ENCODE results near the gene TMEM150C. TPM values are rescaled to one million over a fixed set of nuclear protein-coding genes. Genes with fewer than 3 reads are reported as not detected.
A peak's percentile ranks its signal among the peaks of the same experiment; 100 is the strongest.

Gene TMEM150C
- total RNA-seq, 1 experiment from 2014 or later = 7.0 TPM

DNA sequence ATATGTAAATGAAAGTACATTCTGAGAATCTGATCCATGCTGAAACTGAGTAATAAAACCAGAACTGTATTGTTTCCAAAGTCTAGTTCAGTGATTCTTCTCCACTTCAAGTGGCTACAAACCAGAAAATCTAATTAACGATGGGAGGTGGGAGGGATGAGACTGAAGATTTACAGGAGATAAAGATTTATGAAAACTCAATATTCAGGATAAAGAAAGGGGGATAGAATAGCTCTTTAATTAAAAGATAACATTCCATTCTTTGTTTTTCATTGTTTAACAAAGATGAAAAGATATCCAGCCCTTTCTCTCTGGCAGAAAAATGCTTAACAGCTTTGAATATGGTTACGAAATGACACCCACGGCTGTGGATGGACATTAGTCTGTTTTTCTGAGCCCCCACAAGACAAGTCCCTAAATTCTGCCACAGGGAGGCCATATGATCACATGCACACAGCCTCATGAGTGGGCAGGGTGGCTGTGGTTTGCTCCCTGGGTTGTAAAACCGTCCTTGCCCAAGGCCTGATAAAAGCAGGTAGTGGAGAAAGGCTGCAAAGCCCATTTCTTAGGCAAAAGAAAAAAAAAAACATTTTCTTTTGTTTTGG lies 36.4 kb downstream of the TMEM150C start:
- in situ Hi-C loops (cut with HindIII; ENCODE audit: low pct_unique_long_range_greater_than_20kb, low sequenced_read_pairs) = no loop called here
- DNase-seq (ENCODE audit: low read depth, low spot score) = no peak

DNA sequence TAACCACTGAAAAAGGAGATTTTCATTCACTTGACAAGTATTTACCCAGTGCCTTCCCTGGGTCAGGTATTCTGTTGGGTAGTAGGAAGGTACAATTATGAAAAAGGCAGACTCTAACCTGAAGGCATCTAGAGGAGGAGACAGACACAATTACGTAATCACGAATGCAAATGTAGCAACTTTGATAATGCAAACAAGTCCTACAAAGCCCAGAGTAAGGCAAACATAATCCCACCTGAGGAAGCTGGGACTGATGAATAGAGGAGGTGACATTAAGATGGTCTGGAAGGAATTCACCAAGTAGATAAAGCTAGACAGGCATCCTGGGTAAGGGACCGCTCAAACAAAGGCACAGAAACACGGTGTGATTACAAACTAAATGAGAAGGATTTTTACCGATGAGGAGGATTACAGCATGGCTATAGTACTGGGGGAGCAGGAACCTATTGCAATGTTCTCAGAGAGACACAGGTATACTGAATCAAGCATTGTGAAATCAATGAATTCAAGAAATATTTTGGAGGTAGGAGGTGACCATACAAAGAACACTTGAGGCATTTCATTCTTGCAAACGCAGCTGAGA lies 37.1 kb downstream of the TMEM150C start:
- in situ Hi-C loops (cut with HindIII; ENCODE audit: low pct_unique_long_range_greater_than_20kb, low sequenced_read_pairs) = no loop called here
- no peak for DNase-seq (ENCODE audit: low read depth, low spot score)

- DNase-seq (ENCODE audit: low read depth, low spot score) = no peak
- in situ Hi-C loops (cut with HindIII; ENCODE audit: low pct_unique_long_range_greater_than_20kb, low sequenced_read_pairs) = no loop called here
Observed at GRCh38 chr4:82523179-82523578, 38.6 kb downstream of the TMEM150C start.

DNA sequence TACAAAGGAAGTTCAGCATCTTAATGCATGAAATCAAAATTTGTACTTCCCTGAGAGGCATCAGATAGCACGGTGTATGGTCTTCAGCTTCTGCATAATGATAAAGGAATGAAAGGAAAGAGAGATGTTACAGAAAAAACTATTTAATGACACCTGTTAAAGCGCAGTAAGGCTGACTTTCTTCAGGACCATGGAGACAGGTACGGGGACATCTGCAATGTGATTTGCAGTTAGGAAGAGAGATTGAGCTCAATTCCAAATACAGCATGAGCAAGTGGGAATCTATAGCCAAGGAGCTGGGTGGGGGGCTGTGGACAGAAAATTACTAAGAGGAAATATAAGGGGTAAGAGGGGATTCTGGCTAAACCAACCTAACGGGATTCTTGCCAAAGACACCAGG lies 39.3 kb downstream of the TMEM150C start:
- no peak for DNase-seq (ENCODE audit: low read depth, low spot score)
- in situ Hi-C loops (cut with HindIII; ENCODE audit: low pct_unique_long_range_greater_than_20kb, low sequenced_read_pairs) = no loop called here

DNA sequence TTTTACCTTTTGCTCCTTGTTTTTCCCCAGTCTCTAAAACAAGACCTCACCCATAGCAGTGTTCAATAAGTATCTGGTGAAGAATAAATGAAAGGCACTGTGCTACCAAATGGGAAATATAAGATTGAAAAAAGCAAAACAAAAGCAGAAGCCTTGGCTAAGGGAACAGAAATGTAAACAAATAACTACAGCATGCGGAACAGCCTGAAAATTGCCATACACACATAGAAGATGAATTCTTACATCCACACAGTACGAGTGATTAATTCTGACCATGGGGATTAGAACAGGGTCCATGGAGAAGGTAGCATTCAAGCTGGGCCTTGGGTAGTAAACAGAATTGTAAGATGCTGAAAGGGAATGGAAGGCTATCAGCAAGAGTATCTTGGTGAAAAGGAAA lies 40.5 kb downstream of the TMEM150C start:
- no peak for DNase-seq (ENCODE audit: low read depth, low spot score)
- in situ Hi-C loops (cut with HindIII; ENCODE audit: low pct_unique_long_range_greater_than_20kb, low sequenced_read_pairs) = no loop called here

GRCh38 chr4:82519776-82520175 lies 42.0 kb downstream of the TMEM150C start:
- in situ Hi-C loops (cut with HindIII; ENCODE audit: low pct_unique_long_range_greater_than_20kb, low sequenced_read_pairs) = no loop called here
- DNase-seq (ENCODE audit: low read depth, low spot score) = no peak

GRCh38 chr4:82519072-82519471 lies 42.7 kb downstream of the TMEM150C start:
- in situ Hi-C loops (cut with HindIII; ENCODE audit: low pct_unique_long_range_greater_than_20kb, low sequenced_read_pairs) = no loop called here
- no peak for DNase-seq (ENCODE audit: low read depth, low spot score)

DNA sequence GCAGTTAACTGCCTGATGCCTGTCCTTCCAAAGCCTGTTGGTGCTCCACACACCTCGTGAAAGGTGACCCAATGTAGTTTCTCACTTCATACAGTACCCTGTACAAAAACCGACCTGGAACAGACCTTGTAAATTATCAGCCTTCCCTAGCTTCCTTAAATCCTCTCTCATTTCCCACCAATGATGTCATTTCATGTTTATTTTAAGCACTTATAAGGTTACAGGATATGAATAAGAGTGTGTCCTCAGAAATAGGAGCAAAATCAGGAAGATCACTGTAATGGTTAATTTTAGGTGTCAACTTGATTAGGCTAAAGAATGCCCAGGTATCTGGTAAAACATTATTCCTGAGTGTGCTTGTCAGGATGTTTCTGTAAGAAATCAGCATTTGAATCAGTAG lies 44.7 kb downstream of the TMEM150C start:
- in situ Hi-C loops (cut with HindIII; ENCODE audit: low pct_unique_long_range_greater_than_20kb, low sequenced_read_pairs) = no loop called here
- no peak for DNase-seq (ENCODE audit: low read depth, low spot score)

- peak; percentile 88 for DNase-seq (ENCODE audit: low read depth, low spot score)
- in situ Hi-C loops (cut with HindIII; ENCODE audit: low pct_unique_long_range_greater_than_20kb, low sequenced_read_pairs) = no loop called here
Observed at GRCh38 chr4:82515705-82516104, 46.1 kb downstream of the TMEM150C start.

- in situ Hi-C loops (cut with HindIII; ENCODE audit: low pct_unique_long_range_greater_than_20kb, low sequenced_read_pairs) = no loop called here
- DNase-seq (ENCODE audit: low read depth, low spot score) = no peak
Observed at GRCh38 chr4:82513382-82513781, 48.4 kb downstream of the TMEM150C start.

DNA sequence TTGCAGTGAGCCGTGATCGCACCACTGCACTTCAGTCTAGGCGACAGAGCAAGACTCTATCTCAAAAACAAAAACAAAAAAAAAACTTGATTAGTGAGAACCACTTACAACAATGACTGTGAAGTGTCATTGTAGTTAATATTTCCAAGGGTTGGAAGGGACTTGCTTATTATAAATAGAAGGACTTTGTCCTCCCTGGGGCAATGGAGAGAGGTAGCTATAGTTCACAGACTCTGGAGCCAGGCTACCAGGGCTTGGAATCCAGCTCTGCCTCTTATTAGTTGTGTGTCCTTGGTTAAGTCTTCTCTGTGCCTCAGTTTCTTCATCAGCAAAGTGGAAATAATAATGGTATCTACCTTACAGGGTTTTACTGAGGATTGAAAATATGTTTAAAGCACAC lies 51.6 kb downstream of the TMEM150C start:
- no peak for DNase-seq (ENCODE audit: low read depth, low spot score)
- in situ Hi-C loops (cut with HindIII; ENCODE audit: low pct_unique_long_range_greater_than_20kb, low sequenced_read_pairs) = no loop called here

DNA sequence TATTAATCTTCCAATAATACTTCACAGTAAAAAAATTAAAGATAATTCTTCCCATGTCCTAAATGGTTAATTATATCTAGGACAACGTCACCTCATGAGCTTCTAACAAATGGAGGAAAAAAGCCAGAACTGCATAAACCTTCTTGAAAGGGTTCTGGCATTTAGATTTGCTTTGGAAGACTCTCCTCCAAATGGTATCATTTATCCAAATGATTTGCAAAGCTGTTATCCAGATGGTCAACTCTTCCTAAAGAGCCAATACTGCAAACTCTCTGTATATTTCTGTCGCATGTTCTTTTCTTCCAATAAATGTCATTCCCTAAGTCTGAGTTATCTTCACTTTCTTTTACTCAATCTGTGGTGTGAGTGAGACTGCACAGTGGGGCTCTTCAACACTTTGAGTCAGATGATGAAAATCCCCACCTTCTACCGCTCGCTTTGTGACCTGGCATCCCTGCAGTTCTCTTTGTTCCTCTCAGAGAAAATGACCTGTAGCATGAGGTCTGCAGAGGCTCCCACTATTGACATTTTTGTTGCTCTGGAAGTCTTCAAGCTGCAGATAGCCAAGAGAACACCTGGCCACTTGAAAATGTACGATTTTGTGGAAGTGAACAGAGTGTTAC lies 52.9 kb downstream of the TMEM150C start:
- DNase-seq (ENCODE audit: low read depth, low spot score) = no peak

DNA sequence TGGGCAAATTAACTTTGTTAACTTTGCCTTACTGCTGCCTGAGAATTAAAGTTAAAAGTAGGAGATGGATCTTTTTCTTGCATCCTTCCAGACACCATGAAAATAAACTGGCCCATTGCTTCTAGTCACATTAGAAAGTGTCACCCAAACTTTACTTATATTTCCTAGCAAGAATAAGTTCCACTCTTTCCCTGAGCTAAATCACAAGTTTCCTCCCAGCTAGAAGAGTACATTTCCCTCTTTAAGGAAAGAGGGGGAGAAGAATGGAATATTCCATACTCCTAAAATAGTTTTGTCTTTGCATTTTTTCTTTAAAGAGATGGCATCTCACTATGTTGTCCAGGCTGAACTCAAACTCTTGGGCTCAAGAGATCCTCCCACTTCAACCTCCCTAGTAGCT lies 53.8 kb downstream of the TMEM150C start:
- in situ Hi-C loops (cut with HindIII; ENCODE audit: low pct_unique_long_range_greater_than_20kb, low sequenced_read_pairs) = no loop called here
- no peak for DNase-seq (ENCODE audit: low read depth, low spot score)

More for the DNA sequence above, 52.9 kb downstream of the TMEM150C start:
- in situ Hi-C loops (cut with HindIII; ENCODE audit: low pct_unique_long_range_greater_than_20kb, low sequenced_read_pairs) = no loop called here

DNA sequence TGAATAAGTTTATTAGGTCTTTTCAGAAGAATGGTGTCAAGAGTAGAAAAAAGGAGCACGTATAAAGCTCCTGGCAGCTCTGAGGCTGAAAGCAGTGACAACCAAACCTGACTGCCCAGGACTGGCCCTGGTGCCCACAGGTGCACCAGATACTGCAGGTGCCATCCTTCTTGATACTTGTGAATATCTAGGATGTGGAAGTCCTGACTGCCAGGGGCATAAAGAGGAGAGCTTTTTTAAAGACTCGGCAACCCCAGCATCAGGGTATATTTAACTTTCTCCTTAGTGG lies 60.7 kb downstream of the TMEM150C start:
- in situ Hi-C loops (cut with HindIII; ENCODE audit: low pct_unique_long_range_greater_than_20kb, low sequenced_read_pairs) = no loop called here
- DNase-seq (ENCODE audit: low read depth, low spot score) = no peak

DNA sequence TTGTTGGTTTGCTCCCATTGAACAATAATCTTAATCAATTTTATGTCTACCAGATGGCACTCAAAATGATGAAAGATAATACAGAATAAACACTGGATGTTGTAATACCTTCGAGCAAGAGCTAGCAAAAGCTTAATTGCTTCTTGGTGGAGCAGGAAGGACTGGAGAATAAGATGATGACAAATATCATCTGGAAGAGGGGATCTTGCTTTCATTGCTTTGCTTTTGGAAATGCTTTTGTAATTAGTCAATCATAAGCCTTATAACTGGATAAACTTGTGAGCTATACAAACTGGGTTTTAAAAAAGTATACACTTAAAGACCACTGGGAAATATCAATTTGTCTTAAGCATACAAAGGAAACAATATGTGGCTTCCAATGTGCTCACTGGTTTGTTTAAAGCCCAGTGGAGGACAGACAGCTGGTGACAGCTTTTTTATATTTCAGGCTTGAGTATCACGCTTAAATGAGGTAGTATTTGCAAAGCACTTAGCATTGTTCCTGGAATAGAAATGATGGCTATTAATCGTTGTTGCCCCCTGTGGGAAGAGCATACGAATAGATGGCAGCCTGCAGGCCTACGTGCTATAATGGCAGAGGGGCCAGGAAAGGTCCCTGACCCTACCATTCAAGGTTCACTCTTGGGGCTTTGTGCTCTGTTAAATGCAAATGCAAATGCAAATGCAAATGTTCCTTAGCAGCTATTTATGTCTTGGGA lies 61.2 kb downstream of the TMEM150C start:
- no peak for DNase-seq (ENCODE audit: low read depth, low spot score)
- in situ Hi-C loops (cut with HindIII; ENCODE audit: low pct_unique_long_range_greater_than_20kb, low sequenced_read_pairs) = no loop called here

- no peak for DNase-seq (ENCODE audit: low read depth, low spot score)
- in situ Hi-C loops (cut with HindIII; ENCODE audit: low pct_unique_long_range_greater_than_20kb, low sequenced_read_pairs) = no loop called here
Observed at GRCh38 chr4:82499738-82500434, 61.9 kb downstream of the TMEM150C start.

DNA sequence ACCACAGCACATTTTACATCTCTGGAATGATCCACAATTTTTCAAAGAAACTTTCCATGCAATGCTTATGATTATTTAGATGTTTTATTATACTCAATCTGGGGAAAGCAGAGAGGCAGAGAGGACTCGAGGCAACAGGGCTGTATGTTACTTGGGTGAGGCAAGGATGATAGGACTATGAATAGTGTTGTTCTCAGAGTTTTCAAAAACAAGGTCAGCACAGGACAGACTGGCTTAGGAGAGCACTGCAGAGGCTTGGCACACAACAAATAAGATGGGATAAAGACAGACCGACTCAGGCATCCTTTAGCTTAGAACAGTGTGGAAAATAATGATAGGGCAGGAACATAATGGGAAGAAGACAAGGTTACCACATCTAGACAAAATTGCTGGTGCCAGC lies 65.4 kb downstream of the TMEM150C start:
- in situ Hi-C loops (cut with HindIII; ENCODE audit: low pct_unique_long_range_greater_than_20kb, low sequenced_read_pairs) = no loop called here
- no peak for DNase-seq (ENCODE audit: low read depth, low spot score)

- no peak for DNase-seq (ENCODE audit: low read depth, low spot score)
- in situ Hi-C loops (cut with HindIII; ENCODE audit: low pct_unique_long_range_greater_than_20kb, low sequenced_read_pairs) = no loop called here
Observed at GRCh38 chr4:82495666-82496065, 66.1 kb downstream of the TMEM150C start.
